Neuronal stem cell (in vitro differentiated cells): ENCODE results near the gene ARHGEF37.
A peak's percentile ranks its signal among the peaks of the same experiment; 100 is the strongest.

Experiments
- DNase-seq: peaks from one replicate; pipeline ENCODE4 v3.0.0-alpha.2; 2013; ENCODE audit warnings: low spot score
- H2AFZ ChIP-seq: one replicate; pipeline ENCODE4 v1.6.1; 2013; ENCODE audit warnings: mild to moderate bottlenecking, low read length, inconsistent platforms
- H2AK5ac ChIP-seq: 2 replicates; pipeline ENCODE4 v1.6.1; 2013; ENCODE audit warnings: low read depth, mild to moderate bottlenecking, inconsistent platforms, low read length, moderate library complexity, mixed read lengths
- H2BK120ac ChIP-seq: 2 replicates; pipeline ENCODE4 v1.6.1; 2013; ENCODE audit warnings: low read depth, mild to moderate bottlenecking, inconsistent platforms, low read length, moderate library complexity, mixed read lengths
- H2BK12ac ChIP-seq: one replicate; pipeline ENCODE4 v1.6.1; 2013; ENCODE audit warnings: low read length, inconsistent platforms
- H2BK15ac ChIP-seq: 2 replicates; pipeline ENCODE4 v1.6.1; 2013; ENCODE audit warnings: mild to moderate bottlenecking, low read length, inconsistent platforms, mixed read lengths
- H2BK5ac ChIP-seq: one replicate; pipeline ENCODE4 v1.6.1; 2013; ENCODE audit warnings: inconsistent platforms, mild to moderate bottlenecking, low read length, moderate library complexity
- H3K14ac ChIP-seq: one replicate; pipeline ENCODE4 v1.6.1; 2013; ENCODE audit warnings: low read length, inconsistent platforms
- H3K18ac ChIP-seq: 2 replicates; pipeline ENCODE4 v1.6.1; 2013; ENCODE audit warnings: low read length, inconsistent platforms
- H3K23ac ChIP-seq: 2 replicates; pipeline ENCODE4 v1.6.1; 2013; ENCODE audit warnings: low read depth, mild to moderate bottlenecking, mixed read lengths, low read length, inconsistent platforms; ENCODE audit not compliant: poor library complexity
- H3K27ac ChIP-seq: replicated peaks from 3 replicates; pipeline ENCODE4 v1.5.1; 2013; ENCODE audit warnings: low read length, inconsistent platforms
- H3K27me3 ChIP-seq, 3 experiments: 2 replicates each; pipeline ENCODE4 v1.6.1; 2013; ENCODE audit warnings: low read length in 3 of 3, mild to moderate bottlenecking in 2 of 3, inconsistent platforms in 1 of 3, low read depth in 1 of 3, mixed read lengths in 1 of 3, moderate library complexity in 1 of 3; ENCODE audit not compliant: control insufficient read depth in 3 of 3, insufficient read depth in 3 of 3
- H3K36me3 ChIP-seq, 2 donors: replicated peaks in 1 of 2; 2 replicates each; pipeline ENCODE4 v1.6.1; 2013; ENCODE audit warnings: low read length in 2 of 2; ENCODE audit not compliant: control insufficient read depth in 2 of 2, insufficient read depth in 2 of 2
- H3K4ac ChIP-seq: 2 replicates; pipeline ENCODE4 v1.6.1; 2013; ENCODE audit warnings: inconsistent platforms, mild to moderate bottlenecking, low read length, moderate library complexity
- H3K4me1 ChIP-seq, 2 donors: 1 replicate in 1 of 2; 2 replicates in 1 of 2; pipeline ENCODE4 v1.6.1; 2013; ENCODE audit warnings: low read length in 2 of 2, low read depth in 1 of 2; ENCODE audit not compliant: control insufficient read depth in 2 of 2, insufficient read depth in 1 of 2
- H3K4me2 ChIP-seq: one replicate; pipeline ENCODE4 v1.6.1; 2013; ENCODE audit warnings: mild to moderate bottlenecking, low read length, inconsistent platforms; ENCODE audit not compliant: insufficient read depth, poor library complexity, severe bottlenecking
- H3K4me3 ChIP-seq, 2 donors: 2 replicates each; pipeline ENCODE4 v1.5.1; 2013; ENCODE audit warnings: low read length in 2 of 2, mild to moderate bottlenecking in 2 of 2, inconsistent platforms in 1 of 2, moderate library complexity in 1 of 2
- H3K79me1 ChIP-seq: one replicate; pipeline ENCODE4 v1.6.1; 2013; ENCODE audit warnings: low read depth, mild to moderate bottlenecking, inconsistent platforms, low read length, moderate library complexity
- H3K9ac ChIP-seq: one replicate; pipeline ENCODE4 v1.6.1; 2013; ENCODE audit warnings: mild to moderate bottlenecking, low read depth, low read length, inconsistent platforms; ENCODE audit not compliant: poor library complexity
- H3K9me3 ChIP-seq, 2 donors: replicated peaks in 1 of 2; 2 replicates each; pipeline versions ENCODE3 to v1.6.1; 2013; ENCODE audit warnings: low read length in 2 of 2, mild to moderate bottlenecking in 2 of 2, inconsistent platforms in 1 of 2, low read depth in 1 of 2, mixed read lengths in 1 of 2, moderate library complexity in 1 of 2; ENCODE audit not compliant: control insufficient read depth in 2 of 2, insufficient read depth in 1 of 2
- H4K8ac ChIP-seq: one replicate; pipeline ENCODE4 v1.6.1; 2013; ENCODE audit warnings: low read depth, mild to moderate bottlenecking, inconsistent platforms, low read length, moderate library complexity
- H4K91ac ChIP-seq: one replicate; pipeline ENCODE4 v1.6.1; 2013; ENCODE audit warnings: low read length, low read depth, mild to moderate bottlenecking, inconsistent platforms; ENCODE audit not compliant: poor library complexity
- WGBS, 2 donors: extraction: QIAGEN DNeasy Blood & Tissue Kit; methylation state at CpG; one replicate each; pipeline ENCODE4 v1.1.7; 2013; ENCODE audit warnings: missing lambda C conversion rate in 2 of 2, mixed read lengths in 1 of 2; ENCODE audit not compliant: insufficient read length in 2 of 2, insufficient replicate concordance in 1 of 2; ENCODE audit errors: extremely low coverage in 2 of 2; 5-methylcytosine and 5-hydroxymethylcytosine counted together

The ARHGEF37 gene

GRCh38 chr5:149658299-149658698 is 77.0 kb downstream of the ARHGEF37 start:
- no peak overlapping the region for H2AK5ac ChIP-seq
- no peaks in the 10 kb centered on the region for H3K27me3 ChIP-seq
- no peak overlapping the region for H3K4me2 ChIP-seq
- no peaks in the 10 kb centered on the region for H3K79me1 ChIP-seq
- H2AFZ ChIP-seq = no peak overlapping the region
- no peak overlapping the region for H4K8ac ChIP-seq
- H2BK120ac ChIP-seq = no peak overlapping the region
- no CpG with 5 or more reads among the region's 1 CpG for WGBS, 2 donors
- no peak overlapping the region for H3K4ac ChIP-seq
- no peak overlapping the region for H3K4me3 ChIP-seq
- no peaks in the 10 kb centered on the region for H3K9me3 ChIP-seq
- no peak for DNase-seq
- H3K36me3 ChIP-seq = no peaks in the 10 kb centered on the region
- H4K91ac ChIP-seq = no peak overlapping the region
- H2BK15ac ChIP-seq = no peak overlapping the region
- H3K9ac ChIP-seq = no peak overlapping the region
- H3K18ac ChIP-seq = no peak overlapping the region
- H2BK12ac ChIP-seq = no peak overlapping the region
- no peaks in the 10 kb centered on the region for H3K4me1 ChIP-seq
- H2BK5ac ChIP-seq = no peak overlapping the region
- no peak overlapping the region for H3K14ac ChIP-seq
- no peak overlapping the region for H3K27ac ChIP-seq
- no peak overlapping the region for H3K23ac ChIP-seq

GRCh38 chr5:149664083-149664482 is 82.8 kb downstream of the ARHGEF37 start:
- no peak overlapping the region for H3K4me3 ChIP-seq
- H3K18ac ChIP-seq = no peak overlapping the region
- H4K91ac ChIP-seq = no peak overlapping the region
- no peaks in the 10 kb centered on the region for H3K79me1 ChIP-seq
- DNase-seq = no peak
- H2BK120ac ChIP-seq = no peak overlapping the region
- H2AFZ ChIP-seq = no peak overlapping the region
- no peaks in the 10 kb centered on the region for H3K36me3 ChIP-seq
- H3K27me3 ChIP-seq = peaks cover 0 to 5% (median 0%) of the 10 kb centered on the region in 3 experiments
- H3K23ac ChIP-seq = no peak overlapping the region
- no peak overlapping the region for H2BK12ac ChIP-seq
- no peak overlapping the region for H2BK5ac ChIP-seq
- no CpG with 5 or more reads among the region's 1 CpG for WGBS, 2 donors
- H4K8ac ChIP-seq = no peak overlapping the region
- H3K14ac ChIP-seq = no peak overlapping the region
- no peak overlapping the region for H3K4ac ChIP-seq
- H3K4me2 ChIP-seq = no peak overlapping the region
- H3K9me3 ChIP-seq = no peaks in the 10 kb centered on the region
- H3K4me1 ChIP-seq = no peaks in the 10 kb centered on the region
- H2AK5ac ChIP-seq = no peak overlapping the region
- H3K27ac ChIP-seq = no peak overlapping the region
- no peak overlapping the region for H2BK15ac ChIP-seq
- no peak overlapping the region for H3K9ac ChIP-seq

- H4K91ac ChIP-seq = no peak overlapping the region
- no peaks in the 10 kb centered on the region for H3K9me3 ChIP-seq
- H3K9ac ChIP-seq = no peak overlapping the region
- no peak overlapping the region for H2BK15ac ChIP-seq
- peak overlapping the region; percentile 17 for H2AK5ac ChIP-seq
- no peak overlapping the region for H4K8ac ChIP-seq
- no peak overlapping the region for H3K23ac ChIP-seq
- no peak overlapping the region for H3K14ac ChIP-seq
- H3K4me3 ChIP-seq = no peak overlapping the region
- H3K4ac ChIP-seq = no peak overlapping the region
- no peak overlapping the region for H2BK120ac ChIP-seq
- peak overlapping the region; percentile 11 for H3K18ac ChIP-seq
- no peaks in the 10 kb centered on the region for H3K79me1 ChIP-seq
- WGBS, 2 donors = no CpG with 5 or more reads among the region's 11 CpGs
- H3K36me3 ChIP-seq = no peaks in the 10 kb centered on the region
- no peak overlapping the region for H3K4me2 ChIP-seq
- peaks cover 0 to 5% (median 0%) of the 10 kb centered on the region in 3 experiments for H3K27me3 ChIP-seq
- no peak overlapping the region for H3K27ac ChIP-seq
- no peak overlapping the region for H2AFZ ChIP-seq
- no peak for DNase-seq
- no peak overlapping the region for H2BK12ac ChIP-seq
- no peak overlapping the region for H2BK5ac ChIP-seq
- H3K4me1 ChIP-seq = no peaks in the 10 kb centered on the region
These were observed 83.5 kb downstream of the ARHGEF37 start for GRCh38 chr5:149664666-149665415.

GRCh38 chr5:149665416-149666175 is 84.3 kb downstream of the ARHGEF37 start:
- H3K14ac ChIP-seq = no peak overlapping the region
- peaks cover 0 to 5% (median 0%) of the 10 kb centered on the region in 3 experiments for H3K27me3 ChIP-seq
- H3K9ac ChIP-seq = no peak overlapping the region
- WGBS, 2 donors = no CpG with 5 or more reads among the region's 5 CpGs
- no peak overlapping the region for H3K4me3 ChIP-seq
- H3K4me1 ChIP-seq = no peaks in the 10 kb centered on the region
- H3K79me1 ChIP-seq = no peaks in the 10 kb centered on the region
- no peak overlapping the region for H2BK120ac ChIP-seq
- H2BK5ac ChIP-seq = no peak overlapping the region
- H3K9me3 ChIP-seq = no peaks in the 10 kb centered on the region
- no peaks in the 10 kb centered on the region for H3K36me3 ChIP-seq
- no peak overlapping the region for H4K8ac ChIP-seq
- no peak overlapping the region for H3K23ac ChIP-seq
- no peak for DNase-seq
- no peak overlapping the region for H3K4ac ChIP-seq
- no peak overlapping the region for H2BK15ac ChIP-seq
- H3K18ac ChIP-seq = no peak overlapping the region
- no peak overlapping the region for H2BK12ac ChIP-seq
- H2AK5ac ChIP-seq = no peak overlapping the region
- no peak overlapping the region for H3K4me2 ChIP-seq
- no peak overlapping the region for H4K91ac ChIP-seq
- no peak overlapping the region for H2AFZ ChIP-seq
- no peak overlapping the region for H3K27ac ChIP-seq
